ENCODE results near the gene LSAMP. TPM values are rescaled to one million over a fixed set of nuclear protein-coding genes. Genes with fewer than 3 reads are reported as not detected.

LSAMP gene
- total RNA-seq, 1 experiment from 2014 or later, result not detected

GRCh38 chr3:116340680-116341216 lies 104.5 kb downstream of the LSAMP start:
- Histone ChIP-seq H3K4me3 (no peak overlapping the region), H2AFZ (no peak overlapping the region), H3K4me2 (no peak overlapping the region), H3K27me3 (ENCODE audit: insufficient read depth, low read depth) (no peaks in the 10 kb centered on the region), H3K27ac (no peak overlapping the region), H3K9me3 (ENCODE audit: insufficient read depth, low read depth) (no peaks in the 10 kb centered on the region), H3K4me1 (replicated peaks; ENCODE audit: insufficient read depth) (no peaks in the 10 kb centered on the region), H3K36me3 (ENCODE audit: low read depth) (no peaks in the 10 kb centered on the region), H3F3A (ENCODE audit: insufficient read depth, low read depth) (no peaks in the 10 kb centered on the region), H3K9me2 (ENCODE audit: insufficient read depth) (no peaks in the 10 kb centered on the region), H4K20me1 (ENCODE audit: insufficient read depth) (no peaks in the 10 kb centered on the region), H3K79me2 (ENCODE audit: low read depth) (no peaks in the 10 kb centered on the region)
- TF ChIP-seq EZH2 (IDR thresholded peaks at IDR 0.05; ENCODE audit: low read depth), result no peak
- TF ChIP-seq, protein P1, sequence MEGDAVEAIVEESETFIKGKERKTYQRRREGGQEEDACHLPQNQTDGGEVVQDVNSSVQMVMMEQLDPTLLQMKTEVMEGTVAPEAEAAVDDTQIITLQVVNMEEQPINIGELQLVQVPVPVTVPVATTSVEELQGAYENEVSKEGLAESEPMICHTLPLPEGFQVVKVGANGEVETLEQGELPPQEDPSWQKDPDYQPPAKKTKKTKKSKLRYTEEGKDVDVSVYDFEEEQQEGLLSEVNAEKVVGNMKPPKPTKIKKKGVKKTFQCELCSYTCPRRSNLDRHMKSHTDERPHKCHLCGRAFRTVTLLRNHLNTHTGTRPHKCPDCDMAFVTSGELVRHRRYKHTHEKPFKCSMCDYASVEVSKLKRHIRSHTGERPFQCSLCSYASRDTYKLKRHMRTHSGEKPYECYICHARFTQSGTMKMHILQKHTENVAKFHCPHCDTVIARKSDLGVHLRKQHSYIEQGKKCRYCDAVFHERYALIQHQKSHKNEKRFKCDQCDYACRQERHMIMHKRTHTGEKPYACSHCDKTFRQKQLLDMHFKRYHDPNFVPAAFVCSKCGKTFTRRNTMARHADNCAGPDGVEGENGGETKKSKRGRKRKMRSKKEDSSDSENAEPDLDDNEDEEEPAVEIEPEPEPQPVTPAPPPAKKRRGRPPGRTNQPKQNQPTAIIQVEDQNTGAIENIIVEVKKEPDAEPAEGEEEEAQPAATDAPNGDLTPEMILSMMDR (conservative IDR thresholded peaks at IDR 0.05), result no peak
- no peak for DNase-seq
- no TSS peak for BruUV-seq (replicated peaks)
- intact Hi-C loops (cut with micrococcal nuclease; ENCODE audit: unreplicated experiment), result no loop called here
- ChIA-PET CTCF (no interaction called here), POLR2A (ENCODE audit: unreplicated experiment) (no interaction called here)

DNA sequence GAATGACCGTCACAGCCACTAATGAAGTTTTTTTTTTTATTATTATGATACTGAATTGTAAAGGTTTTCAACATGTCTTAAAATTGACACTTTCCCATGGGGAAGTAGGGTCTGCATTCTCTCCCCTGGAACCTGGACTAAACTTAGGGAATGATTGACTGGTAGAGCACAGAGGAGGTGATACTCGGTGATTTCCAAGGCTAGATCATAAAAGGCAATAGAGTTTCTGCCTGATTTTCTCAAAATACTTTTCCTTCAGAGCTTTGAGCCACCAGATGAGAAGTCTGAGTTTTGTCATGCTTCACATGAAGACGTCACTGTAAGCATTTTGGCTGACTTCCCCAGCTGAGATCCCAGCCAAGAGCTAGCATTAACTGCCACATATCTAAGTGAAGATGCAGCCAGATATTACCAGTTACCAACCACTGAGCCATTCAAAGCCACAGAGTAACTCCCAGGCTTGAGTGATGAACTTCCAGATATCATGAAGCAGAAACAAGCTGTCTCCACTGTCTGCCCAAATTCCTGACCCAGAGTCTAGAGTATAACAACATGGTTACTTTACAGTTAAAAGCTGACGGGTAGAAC lies 105.8 kb downstream of the LSAMP start:
- POLR2A ChIA-PET (ENCODE audit: unreplicated experiment), result no interaction called here
- H3K9me2 ChIP-seq (ENCODE audit: insufficient read depth), result no peaks in the 10 kb centered on the region
- no peaks in the 10 kb centered on the region for H3K36me3 ChIP-seq (ENCODE audit: low read depth)
- no peak overlapping the region for H3K27ac ChIP-seq
- CTCF ChIA-PET, result interaction anchor here (0.6 kb wide), 1 partner anchor 140 kb away, joined by 3 read pairs; no protein-coding TSS in a partner anchor
- no peak overlapping the region for H3K4me2 ChIP-seq
- BruUV-seq (replicated peaks), result no TSS peak
- no peaks in the 10 kb centered on the region for H4K20me1 ChIP-seq (ENCODE audit: insufficient read depth)
- DNase-seq, result no peak
- H3K9me3 ChIP-seq (ENCODE audit: insufficient read depth, low read depth), result no peaks in the 10 kb centered on the region
- no peaks in the 10 kb centered on the region for H3K27me3 ChIP-seq (ENCODE audit: insufficient read depth, low read depth)
- no peaks in the 10 kb centered on the region for H3K79me2 ChIP-seq (ENCODE audit: low read depth)
- no peak for TF ChIP-seq EZH2 (IDR thresholded peaks at IDR 0.05; ENCODE audit: low read depth)
- TF ChIP-seq, protein P1 (conservative IDR thresholded peaks at IDR 0.05), result no peak
- H3K4me1 ChIP-seq (replicated peaks; ENCODE audit: insufficient read depth), result no peaks in the 10 kb centered on the region
- no peak overlapping the region for H2AFZ ChIP-seq
- intact Hi-C loops (cut with micrococcal nuclease; ENCODE audit: unreplicated experiment), result no loop called here
- no peaks in the 10 kb centered on the region for H3F3A ChIP-seq (ENCODE audit: insufficient read depth, low read depth)
- H3K4me3 ChIP-seq, result no peak overlapping the region

GRCh38 chr3:116338713-116339112 lies 106.6 kb downstream of the LSAMP start:
- no peak for TF ChIP-seq EZH2 (IDR thresholded peaks at IDR 0.05; ENCODE audit: low read depth)
- TF ChIP-seq, protein P1 (conservative IDR thresholded peaks at IDR 0.05), result no peak
- CTCF ChIA-PET, result no interaction called here
- intact Hi-C loops (cut with micrococcal nuclease; ENCODE audit: unreplicated experiment), result no loop called here
- POLR2A ChIA-PET (ENCODE audit: unreplicated experiment), result no interaction called here
- Histone ChIP-seq H3K79me2 (ENCODE audit: low read depth) (no peaks in the 10 kb centered on the region), H3F3A (ENCODE audit: insufficient read depth, low read depth) (no peaks in the 10 kb centered on the region), H3K27me3 (ENCODE audit: insufficient read depth, low read depth) (no peaks in the 10 kb centered on the region), H3K36me3 (ENCODE audit: low read depth) (no peaks in the 10 kb centered on the region), H3K4me1 (replicated peaks; ENCODE audit: insufficient read depth) (no peaks in the 10 kb centered on the region), H4K20me1 (ENCODE audit: insufficient read depth) (no peaks in the 10 kb centered on the region), H3K9me2 (ENCODE audit: insufficient read depth) (no peaks in the 10 kb centered on the region), H2AFZ (no peak overlapping the region), H3K27ac (no peak overlapping the region), H3K4me3 (no peak overlapping the region), H3K9me3 (ENCODE audit: insufficient read depth, low read depth) (no peaks in the 10 kb centered on the region), H3K4me2 (no peak overlapping the region)
- no TSS peak for BruUV-seq (replicated peaks)
- DNase-seq, result no peak

All from PC-9 (cell line).